Body of pancreas (tissue), 4 donors: ENCODE data around the gene NUP188.

Source experiments
- POLR2A ChIP-seq, 3 donors: fragments of 450-650 bp; IDR thresholded peaks; one replicate each; pipeline ENCODE4 v1.6.1; 2016; ENCODE audit warnings: antibody characterized with exemption in 3 of 3, mild to moderate bottlenecking in 2 of 3
- TF ChIP-seq, protein P1 (sequence below), 7 experiments: fragments of 450-650 bp in 4 of 7; fragments of 200-600 bp in 3 of 7; sonication (generic) in 3 of 7; IDR thresholded peaks; one replicate each; pipeline ENCODE4 v1.5.1; 2016 to 2019; ENCODE audit warnings: antibody characterized with exemption in 7 of 7

DNA sequence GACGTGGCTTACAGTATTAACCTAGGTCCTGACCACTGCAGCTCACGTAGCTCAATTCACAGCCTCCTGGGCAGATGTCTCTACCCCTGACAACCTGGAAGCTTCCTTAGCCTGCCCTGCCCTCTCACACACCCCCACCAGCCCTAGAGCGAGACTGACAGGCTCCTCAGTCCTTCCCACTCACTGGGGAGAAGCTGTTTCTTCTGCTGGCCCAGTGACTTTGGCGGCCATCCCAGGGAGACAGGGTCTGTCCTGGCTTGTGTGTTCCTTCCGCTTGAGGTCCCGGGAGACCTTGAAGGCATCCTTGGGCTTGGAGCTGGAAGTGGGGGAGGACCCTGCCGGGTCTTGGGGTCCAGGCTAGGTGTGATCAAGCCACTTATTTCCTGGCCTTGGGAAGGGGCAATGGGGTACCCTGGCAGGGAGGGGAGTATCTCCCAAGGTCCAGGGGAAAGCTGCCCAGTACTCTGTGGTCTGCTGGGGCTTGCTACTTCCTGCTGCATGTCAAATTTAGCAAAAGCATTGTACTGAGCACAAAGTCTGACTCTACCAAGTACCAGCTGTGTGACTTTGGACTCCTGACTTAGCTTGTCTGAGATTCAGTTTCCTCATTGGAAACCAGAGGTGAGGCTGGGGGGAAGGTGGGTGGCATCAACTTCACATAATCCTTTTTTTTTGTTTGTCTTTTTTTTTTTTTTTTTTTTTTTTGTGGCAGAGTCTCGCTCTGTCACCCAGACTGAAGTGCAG is 90.8 kb downstream of the NUP188 start:
- TF ChIP-seq, protein P1, sequence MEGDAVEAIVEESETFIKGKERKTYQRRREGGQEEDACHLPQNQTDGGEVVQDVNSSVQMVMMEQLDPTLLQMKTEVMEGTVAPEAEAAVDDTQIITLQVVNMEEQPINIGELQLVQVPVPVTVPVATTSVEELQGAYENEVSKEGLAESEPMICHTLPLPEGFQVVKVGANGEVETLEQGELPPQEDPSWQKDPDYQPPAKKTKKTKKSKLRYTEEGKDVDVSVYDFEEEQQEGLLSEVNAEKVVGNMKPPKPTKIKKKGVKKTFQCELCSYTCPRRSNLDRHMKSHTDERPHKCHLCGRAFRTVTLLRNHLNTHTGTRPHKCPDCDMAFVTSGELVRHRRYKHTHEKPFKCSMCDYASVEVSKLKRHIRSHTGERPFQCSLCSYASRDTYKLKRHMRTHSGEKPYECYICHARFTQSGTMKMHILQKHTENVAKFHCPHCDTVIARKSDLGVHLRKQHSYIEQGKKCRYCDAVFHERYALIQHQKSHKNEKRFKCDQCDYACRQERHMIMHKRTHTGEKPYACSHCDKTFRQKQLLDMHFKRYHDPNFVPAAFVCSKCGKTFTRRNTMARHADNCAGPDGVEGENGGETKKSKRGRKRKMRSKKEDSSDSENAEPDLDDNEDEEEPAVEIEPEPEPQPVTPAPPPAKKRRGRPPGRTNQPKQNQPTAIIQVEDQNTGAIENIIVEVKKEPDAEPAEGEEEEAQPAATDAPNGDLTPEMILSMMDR (IDR thresholded peaks at IDR 0.05), result no peak
- no peak for TF ChIP-seq POLR2A (IDR thresholded peaks at IDR 0.05)
